NCI-H524 (cell line): ENCODE measurements around the gene GJA10.

Experiments used
- DNase-seq, 2 experiments: peaks; one replicate each; lab custom pipeline; 2025; lab: John Stamatoyannopoulos, UW

Gene GJA10

DNA sequence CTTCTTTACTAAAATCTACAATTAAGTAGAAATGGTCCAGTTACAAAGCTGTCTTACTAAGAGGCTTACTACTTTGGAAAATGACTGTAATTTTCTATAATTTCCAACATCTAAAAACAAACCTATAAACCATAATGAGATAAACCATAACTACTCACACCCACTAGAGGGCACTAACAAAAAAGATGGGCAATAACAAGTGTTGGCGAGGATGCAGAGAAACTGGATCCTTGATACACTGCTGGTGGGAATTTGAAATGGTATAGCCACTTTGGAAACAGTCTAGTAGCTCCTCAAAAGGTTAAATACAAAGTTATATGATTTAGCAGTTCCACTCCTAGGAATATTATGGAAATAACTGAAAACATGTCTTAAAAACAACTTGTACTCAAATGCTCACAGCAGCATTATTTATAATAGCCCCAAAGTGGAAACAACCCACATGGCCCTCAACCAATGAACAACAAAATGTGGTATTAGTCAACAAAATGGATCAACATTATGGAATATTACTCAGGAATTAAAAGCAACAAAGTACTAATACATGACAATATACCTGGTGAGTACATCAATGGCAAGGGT is 50.6 kb downstream of the GJA10 start:
- DNase-seq = peak in 1 of 2 experiments; percentile 18
